AG08395 (cell line): Measurements from ENCODE around the gene AMPD1.
A peak's percentile ranks its signal among the peaks of the same experiment; 100 is the strongest.

Experiments
- DNase-seq: peaks from one replicate; pipeline ENCODE4 v3.0.0; 2012; ENCODE audit warnings: mixed read lengths, low spot score

Gene AMPD1

DNA sequence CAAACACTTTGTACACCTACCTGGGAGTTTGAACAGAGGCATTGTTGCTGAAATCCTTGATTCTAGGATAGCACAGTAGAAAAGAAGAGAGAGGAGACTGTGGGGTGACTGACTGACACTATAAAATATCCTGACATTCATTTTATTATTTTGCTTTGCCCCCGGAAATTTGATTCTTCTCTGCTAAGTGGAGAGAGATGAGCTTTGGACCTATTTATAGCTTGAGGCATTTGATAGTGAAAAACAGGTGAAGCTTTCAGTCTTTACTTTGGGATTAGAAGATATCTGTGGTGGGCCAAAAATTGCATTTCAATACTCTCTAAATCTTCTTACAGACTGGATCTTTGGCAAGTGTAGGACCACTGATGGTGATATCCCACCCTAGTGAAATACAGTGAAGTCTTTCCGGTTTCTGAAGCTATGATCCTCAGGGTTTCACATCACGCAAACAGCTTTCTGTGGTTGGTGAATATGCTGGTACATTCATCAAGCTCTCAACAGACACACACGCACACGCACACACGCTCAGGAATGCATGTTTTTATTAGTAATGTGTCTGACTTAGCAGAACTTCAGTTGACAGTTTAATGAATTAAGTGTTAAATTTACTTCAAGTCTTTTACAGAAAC is at the start of gene AMPD1:
TSS of gene AMPD1 (minus strand) at position 117 of the 629 bp plus-strand sequence. CDS start at position 42, 75 bp downstream.
- peak; percentile 21 for DNase-seq

DNA sequence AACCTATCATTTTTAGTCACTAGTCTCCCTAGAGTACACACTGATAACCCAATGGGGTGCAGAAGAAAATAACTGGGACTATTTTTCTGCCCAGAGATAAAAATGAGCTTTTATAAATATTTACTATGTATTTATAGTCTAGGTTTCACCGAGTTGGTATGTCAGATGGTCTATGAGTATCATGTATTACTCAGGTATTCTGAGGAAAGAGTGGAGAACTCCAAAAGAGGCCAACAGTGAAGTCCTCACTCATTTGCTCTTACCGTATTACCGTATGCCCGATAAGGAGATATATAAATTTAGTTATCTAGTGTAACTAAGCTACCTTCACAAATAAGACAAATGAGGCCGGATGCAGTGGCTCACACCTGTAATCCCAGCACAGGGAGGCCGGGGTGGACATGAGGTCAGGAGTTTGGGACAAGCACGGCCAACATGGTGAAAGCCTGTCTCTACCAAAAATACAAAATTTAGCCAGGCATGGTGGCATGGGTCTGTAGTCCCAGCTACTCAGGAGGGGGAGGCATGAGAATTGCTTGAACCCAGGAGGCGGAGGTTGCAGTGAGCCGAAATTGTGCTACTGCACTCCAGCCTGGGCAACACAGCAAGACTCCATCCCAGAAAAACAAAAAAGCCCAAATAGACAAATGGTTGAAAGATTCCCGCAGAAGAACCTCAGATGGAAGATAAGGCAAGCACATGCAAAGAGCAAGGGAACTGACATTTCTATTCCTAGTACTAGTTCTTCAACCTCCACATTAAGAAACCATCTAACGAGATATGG is 46.8 kb upstream of the AMPD1 start:
- no peak for DNase-seq

DNA sequence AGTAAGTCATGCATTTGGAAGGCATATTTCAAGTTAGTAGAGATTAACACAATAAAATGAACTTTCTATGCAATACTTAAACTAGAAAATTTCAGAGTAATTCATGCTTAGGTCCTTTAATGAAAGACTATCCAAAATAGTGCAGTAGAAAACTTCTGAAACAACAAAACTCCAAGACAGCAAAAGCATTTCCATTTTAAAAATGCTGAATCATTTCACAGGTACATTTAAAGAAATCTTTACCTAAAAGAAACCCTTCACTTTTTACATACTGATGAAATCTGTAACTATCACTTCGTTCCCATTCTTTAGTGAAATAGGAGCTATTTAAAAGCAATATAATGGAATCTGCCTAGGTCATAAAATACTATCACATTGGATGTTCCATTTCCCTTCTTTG is 45.0 kb upstream of the AMPD1 start:
- DNase-seq, result no peak

DNA sequence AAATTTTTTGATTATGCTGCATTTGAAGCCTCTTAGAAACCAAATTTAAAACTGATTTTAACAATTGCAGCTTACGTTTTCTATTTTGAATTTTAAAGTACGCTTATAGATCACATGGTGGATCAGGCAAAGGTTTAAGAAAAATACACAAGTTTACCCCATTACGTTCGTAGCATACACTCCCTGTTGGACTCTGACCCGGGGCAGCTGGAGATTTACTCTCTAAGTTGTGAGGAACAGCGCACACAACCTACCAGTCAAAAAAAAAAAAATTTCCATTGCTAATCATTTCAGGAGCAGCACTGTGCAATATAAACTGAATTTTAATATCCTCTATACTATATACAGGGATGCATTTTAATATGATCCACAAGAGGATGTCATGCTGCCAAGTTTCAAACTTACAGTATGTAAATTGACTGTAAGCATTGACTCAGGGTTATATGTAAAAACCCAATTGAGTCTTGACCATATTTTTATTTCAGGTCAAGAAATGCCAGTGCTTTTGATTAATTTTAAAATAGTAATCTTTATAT is 42.0 kb upstream of the AMPD1 start:
- DNase-seq, result no peak

DNA sequence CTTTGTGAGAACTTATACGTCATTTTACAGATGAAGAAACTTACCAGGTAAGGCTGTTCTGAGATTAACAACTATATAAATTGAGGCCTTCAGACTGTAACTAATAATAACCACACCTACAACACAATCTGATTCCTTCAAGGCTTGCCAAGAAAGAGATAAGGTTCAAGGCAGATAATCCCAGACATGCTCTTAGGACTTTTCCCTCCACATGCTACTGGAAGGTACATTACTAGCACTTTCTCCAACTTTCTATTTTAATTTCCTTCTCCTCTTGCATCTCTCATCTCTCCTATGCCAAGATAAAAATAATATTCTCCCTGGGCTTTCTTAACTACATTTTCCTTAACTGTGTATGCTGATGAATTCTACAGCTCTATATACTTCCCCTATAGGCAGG is 40.1 kb upstream of the AMPD1 start:
- no peak for DNase-seq

DNA sequence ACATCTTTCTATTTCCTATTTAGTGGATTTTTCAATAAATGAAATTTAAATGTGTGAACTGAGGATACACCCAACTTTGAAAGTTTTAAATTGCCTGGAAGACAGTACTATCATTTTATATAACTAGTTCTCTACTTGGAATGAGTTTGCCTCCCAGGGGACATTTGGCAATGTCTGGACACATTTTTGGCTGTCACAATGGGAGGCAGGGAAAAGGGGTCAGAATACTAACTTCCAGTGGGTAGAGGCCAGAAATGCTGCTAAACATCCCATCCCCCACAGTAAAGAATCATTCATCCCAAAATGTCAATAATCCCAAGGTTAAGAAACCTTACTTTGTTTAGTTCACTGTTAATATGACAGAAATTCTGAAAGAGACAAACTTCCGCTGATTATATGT is 34.4 kb upstream of the AMPD1 start:
- DNase-seq, result no peak

DNA sequence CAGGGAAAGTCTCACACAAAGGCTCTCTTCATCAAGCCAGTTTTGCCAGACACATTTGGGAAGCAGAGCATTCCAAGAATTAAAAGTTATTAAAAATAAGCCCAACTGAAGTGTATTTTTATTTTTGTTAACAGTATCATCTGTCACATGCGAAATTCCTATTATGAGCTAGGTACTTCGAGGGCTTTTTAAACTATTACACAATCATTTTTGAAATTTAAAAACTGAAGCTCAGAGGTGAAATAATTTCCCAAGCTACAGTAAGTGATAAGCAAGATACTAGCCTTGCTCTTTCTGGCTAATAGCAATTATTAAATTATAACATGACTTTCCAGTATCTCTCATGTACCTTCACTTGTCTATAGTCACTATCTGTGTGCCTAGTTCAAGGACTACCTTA is 33.2 kb upstream of the AMPD1 start:
- DNase-seq, result no peak

DNA sequence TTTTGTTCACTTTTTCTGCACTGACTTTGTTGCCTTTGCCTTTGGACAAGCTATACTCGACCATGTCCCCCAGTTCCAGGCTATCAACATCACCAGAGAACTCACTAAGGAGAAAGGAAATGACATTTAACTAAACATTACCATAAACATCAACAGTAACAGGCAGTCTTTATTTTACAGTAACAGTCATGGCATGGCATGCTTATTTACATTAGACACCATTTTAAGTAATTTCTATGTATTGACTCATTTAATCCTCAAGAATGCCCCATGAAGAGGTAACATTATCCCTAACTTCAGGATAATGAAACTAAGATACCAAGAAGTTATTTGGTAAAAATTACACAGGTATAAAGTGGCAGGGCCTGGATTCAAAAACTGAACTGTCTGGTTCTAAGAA is 29.9 kb upstream of the AMPD1 start:
- no peak for DNase-seq

DNA sequence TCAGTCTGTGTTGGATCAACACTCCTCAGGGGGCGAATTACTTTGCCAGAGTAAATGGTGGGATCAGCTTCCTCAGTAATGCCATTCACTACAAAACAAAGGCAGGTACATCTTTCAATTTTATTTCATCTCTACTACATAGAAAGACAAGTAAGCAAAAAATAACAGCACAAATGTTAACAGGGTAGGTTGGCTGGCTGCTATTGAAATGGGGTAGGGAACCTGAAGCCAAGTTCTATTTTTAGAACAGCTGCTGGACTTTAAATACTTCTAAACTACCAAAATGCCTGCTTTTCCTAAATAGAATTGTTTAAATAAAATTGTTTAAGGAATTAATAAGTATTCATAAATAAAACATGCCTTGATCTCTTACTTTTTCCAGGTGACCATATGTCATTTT is 28.6 kb upstream of the AMPD1 start:
- no peak for DNase-seq

DNA sequence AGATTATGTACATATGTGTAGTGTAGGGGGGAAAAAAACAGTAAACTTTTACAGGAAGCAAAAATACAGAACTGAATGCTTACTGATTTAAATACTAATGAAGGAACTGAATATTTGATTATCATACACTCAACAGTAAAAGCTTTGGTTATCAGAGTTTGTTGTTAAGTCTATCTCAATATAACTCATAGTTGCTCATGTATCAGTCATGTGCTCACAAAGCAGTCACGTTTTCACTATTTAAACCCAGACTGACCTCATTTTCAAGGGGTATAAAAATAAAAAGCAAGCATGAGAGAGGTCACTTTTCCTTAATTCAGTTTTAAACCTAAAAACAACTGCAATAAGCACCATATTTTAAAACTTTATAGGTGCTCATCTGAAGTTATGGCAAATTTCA is 28.1 kb upstream of the AMPD1 start:
- no peak for DNase-seq

DNA sequence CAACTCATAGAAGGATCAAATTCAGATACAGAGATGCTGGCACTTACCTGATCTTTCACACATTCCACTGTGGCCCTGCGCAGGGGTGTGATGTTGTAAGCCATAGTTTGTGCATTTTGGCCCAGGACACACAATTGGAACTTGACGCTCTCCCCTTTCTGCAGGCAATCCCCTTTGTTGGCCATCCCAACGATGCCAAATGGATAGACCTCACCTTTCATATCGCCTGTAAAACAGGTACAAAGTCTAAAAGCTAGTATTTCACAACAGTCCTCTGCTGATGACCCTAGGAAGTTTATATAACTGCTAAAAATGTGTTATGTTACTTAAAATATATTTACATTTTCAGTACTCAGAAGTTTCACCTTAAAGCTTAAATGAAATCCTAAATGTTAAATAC is 25.1 kb upstream of the AMPD1 start:
- DNase-seq, result no peak

DNA sequence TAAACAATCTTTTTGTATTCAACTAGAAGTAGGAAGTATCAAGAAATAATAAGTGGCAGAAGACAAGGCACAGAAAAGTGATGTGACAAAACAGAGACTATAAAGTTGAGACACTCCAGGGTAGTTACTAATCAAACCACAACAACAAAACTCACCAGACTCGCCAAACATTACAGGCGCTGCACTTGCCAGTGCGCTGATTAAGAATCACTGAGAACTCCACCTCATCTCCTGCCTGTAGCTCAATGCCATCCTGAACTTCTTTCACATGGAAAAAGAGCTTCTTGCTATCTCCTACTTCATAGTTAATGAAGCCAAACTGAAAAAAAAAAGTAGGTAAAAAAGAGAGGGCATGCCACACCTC is 24.1 kb upstream of the AMPD1 start:
- DNase-seq, result no peak

DNA sequence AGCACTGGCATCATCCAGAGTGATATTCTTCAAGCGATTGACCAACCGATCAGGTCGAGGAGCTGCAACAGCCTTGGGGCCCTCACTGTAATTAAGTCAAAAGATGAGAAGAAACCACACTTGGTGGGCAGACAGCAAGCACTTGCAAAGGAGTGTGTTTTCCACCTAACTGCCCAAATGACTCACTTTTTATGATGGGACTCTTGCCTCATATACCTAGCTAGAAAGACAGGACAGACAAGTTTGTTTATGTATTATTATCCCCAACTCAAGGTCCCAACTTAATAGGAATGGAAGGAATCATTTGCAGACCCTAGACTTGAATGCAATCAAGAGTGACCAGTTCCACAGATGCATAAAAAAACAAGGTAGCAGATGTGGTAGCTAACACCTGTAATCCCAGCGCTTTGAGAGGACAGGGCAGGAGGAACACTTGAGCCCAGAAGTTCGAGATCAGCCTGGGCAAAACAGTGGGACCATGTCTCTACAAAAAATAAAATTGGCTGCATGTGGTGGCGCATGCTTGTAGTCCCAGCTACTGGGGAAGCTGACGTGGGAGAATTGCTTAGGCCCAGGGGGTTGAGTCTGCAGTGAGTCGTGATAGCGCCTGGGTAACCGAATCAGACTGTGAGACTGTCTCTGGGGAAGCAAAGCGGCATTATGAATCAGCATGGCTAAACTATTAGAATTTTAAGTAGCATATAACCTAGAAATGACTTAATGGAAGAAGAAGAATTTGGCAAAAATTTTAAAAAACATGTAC is 23.5 kb upstream of the AMPD1 start:
- no peak for DNase-seq

DNA sequence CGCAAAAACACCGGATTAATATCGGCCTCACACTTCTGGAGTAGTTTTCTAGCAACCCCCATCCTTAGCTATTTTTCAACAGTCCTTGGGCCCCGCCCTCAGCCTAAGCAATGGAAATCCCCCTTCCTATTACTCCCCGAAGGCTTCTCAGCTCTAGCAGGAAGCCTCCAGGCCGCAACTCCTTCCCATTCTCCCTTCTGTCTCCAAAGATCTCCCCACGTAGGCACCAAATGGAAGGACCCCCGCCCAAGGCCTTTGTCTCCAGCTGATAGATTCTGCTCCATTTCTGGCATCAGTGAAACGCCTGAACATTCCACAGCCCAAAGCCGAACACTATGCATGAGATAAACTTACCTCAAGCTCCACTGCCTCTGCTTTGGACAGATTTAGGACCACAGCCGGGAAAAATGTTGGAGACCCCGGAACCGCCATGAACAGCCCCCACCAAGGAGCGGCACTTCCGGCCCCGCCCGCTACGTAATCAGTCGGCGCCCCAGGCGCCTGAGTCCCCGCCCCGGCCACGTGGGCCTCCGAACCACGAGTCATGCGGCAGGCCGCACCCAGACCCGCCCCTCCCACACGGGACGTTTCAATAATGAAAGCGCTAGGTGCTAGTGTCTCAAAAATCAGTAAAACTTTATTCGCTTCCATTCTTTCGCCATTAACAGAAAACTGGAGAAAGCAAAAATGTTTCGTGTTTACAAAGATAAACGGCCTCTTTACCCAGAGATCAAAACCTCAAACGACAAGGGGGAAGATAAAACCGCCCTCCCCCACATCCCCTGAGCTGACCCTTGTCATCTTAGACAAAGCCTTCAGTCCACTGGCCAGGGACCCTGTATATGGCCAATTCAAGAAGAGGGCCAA is 21.2 kb upstream of the AMPD1 start, which contains the start of gene NRAS:
TSS of gene NRAS (minus strand) at position 468 of the 867 bp plus-strand sequence. CDS start 611 bp downstream, outside the sequence.
- peak; percentile 96 for DNase-seq

DNA sequence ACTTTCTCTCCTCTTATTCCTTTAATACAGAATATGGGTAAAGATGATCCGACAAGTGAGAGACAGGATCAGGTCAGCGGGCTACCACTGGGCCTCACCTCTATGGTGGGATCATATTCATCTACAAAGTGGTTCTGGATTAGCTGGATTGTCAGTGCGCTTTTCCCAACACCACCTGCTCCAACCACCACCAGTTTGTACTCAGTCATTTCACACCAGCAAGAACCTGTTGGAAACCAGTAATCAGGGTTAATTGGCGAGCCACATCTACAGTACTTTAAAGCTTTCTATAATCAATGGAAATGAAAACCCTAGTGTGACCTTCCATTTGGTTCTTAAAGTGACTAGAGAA is 20.6 kb upstream of the AMPD1 start:
- no peak for DNase-seq

DNA sequence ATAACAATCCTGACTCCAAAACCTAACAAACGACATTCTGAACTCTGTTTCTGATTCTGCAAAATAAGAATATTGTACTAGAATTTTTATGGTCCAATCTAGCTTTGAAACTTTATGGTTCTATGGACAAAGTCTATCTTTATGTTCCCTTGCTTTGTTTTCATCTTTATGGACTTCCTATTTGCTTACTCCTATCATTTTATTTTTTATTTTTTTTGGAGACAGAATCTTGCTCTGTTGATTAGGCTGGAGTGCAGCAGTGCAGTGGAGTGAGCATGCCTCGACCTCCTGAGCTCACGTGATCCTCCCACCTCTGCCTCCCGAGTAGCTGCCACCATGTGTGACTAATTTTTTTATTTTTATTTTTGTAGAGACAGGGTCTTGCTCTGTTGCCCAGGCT is 17.6 kb upstream of the AMPD1 start:
- DNase-seq, result no peak

DNA sequence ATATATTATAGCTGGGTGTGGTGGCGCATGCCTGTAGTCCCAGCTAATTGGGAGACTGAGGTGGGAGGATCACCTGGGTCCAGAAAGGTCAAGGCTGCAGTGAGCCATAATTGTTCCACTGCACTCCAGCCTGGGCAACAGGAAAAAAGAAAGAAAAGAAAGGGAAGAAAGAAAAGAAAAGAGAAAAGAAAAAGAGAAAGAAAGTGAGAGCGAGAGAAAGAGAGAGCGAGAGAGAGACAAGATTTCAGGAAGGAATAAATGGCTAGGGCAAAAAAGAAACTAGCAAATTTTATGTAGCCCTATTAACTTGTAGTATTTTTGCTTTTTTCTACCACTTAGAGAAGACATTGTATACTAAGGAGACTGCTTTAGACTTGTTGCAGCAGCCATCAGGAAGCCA is 15.0 kb upstream of the AMPD1 start:
- no peak for DNase-seq

DNA sequence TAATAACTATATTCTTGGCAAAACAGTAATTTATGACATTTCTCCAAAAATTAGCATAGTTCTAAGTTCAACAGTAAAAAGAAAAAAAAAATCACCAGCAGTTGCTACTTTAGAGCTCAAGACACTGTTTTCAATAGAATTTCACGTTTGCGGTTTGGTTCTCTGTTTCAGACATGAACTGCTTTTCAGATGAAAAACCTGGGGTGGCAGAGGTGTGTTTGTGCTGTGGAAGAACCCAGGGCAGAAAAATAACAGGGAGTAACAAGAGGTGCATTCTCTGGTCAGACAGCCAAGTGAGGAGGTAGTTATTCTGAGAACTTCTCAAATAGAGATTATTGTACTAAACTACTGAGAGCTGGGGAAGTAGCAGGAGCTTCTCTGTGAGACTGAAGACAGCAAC is 12.3 kb upstream of the AMPD1 start:
- no peak for DNase-seq

DNA sequence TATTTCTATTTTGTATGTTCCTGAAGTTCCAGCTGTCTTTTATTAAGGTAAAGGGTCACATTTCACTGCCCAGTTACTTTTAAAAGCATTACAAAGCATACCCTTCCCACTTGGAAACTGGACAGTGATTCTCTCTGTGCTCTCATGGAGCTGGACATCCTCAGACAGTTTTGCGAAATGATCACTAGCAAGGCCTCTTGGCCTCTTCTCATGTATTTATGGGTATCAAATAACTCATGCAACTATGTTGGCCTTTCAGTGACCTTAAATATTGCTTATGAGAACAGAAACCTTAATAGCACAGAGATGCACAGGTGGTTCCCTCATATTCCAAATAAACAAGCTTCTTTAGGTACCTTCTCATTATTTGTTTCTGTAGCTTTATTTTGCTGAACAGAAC is 7.9 kb upstream of the AMPD1 start:
- no peak for DNase-seq

DNA sequence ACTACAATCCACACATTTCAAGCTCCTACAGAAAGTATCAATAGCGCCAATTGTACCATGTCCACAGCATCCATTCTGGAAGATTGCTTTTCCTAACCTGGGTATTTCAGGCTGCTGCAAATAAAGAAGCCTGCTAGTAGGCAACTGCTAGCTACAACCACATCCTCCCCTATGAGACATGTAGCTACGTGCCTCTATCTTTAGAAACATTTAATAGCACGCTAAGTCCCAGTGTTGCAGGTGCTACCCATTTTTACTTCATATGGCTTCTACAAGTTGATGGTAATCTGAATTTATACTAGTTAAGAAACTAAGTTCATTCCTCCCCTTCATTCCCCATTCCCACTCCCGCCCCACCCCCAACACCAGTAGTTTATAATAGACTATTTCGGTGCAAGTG is 7.4 kb upstream of the AMPD1 start:
- no peak for DNase-seq

DNA sequence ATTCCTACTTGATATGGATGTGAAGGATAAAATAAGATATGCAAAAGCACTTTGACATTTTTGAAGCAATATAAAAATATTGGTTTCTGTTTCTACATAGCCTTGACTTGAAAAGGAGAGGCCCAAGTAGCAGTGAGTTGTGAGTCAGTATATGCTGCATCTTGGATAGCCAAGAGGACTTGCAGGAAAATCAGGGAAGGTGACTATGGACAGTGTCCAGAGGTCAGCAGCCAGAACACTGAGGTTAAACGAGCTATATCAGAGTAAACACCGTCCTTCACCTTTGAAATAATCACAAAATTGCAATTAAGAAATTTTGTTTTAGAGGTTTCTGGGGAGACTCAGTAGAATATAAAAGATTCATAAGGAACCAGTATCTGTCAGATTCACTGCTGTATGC is 6.6 kb upstream of the AMPD1 start:
- DNase-seq, result no peak

DNA sequence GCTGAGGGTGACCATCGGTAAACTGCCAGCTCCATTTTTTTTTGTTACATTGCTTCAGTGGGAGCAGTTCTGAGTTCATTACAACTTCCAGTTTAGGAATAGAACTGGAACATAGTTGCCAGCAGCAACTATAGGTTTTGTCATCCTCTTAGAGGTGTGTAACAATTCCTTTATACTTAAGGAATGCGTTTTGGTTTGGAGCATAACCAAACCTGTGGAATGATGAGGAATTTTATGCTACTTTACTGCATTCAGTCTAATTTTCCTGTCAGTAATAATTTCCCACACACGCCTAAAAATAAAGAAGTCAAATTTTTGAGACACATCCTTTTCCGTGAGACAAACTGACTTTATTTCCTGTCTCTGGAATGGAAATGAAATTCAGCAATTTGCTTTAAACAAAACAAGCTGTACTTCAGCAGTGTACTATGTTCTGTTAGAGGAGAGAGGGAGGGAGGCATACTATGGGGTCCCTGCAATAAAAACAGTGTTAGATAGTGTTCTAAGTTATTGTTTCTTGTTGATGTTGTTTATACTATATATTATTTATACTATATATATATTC is 4.8 kb upstream of the AMPD1 start:
- DNase-seq, result peak; percentile 40
